Panc1 (cell line): ENCODE data around the gene ZNF426. TPM values are rescaled to one million over a fixed set of nuclear protein-coding genes. Genes with fewer than 3 reads are reported as not detected.

ENCODE experiments used
- ATAC-seq: fragments of 200-7000 bp; cut with Tn5 transposase; 2 replicates; pipeline ENCODE4 v1.9.1; 2020; ENCODE audit warnings: mild to moderate bottlenecking, moderate library complexity
- BruUV-seq: library from RNA; stranded (reverse); fragments of 400-500 nt; replicated peaks from 2 replicates; lab custom pipeline; 2021; lab: Mats Ljungman, UMichigan
- CTCF ChIA-PET: fragments of 300-600 bp; sonication (Branson Sonifier 250); formaldehyde crosslinking; loops from one replicate; lab custom pipeline; 2022; ENCODE audit warnings: antibody characterized with exemption; lab: Charles Lee
- POLR2A ChIA-PET: fragments of 300-600 bp; sonication (Branson Sonifier 250); formaldehyde crosslinking; loops from one replicate; lab custom pipeline; 2022; ENCODE audit warnings: antibody characterized with exemption; lab: Charles Lee
- DNase-seq: peaks from one replicate; pipeline ENCODE4 v3.0.0-alpha.2; 2010; ENCODE audit warnings: low read depth, low spot score
- H3K27ac ChIP-seq: 2 replicates; pipeline ENCODE4 v1.5.1; 2011; ENCODE audit warnings: mild to moderate bottlenecking, low read length, inconsistent platforms
- H3K27me3 ChIP-seq: fragments of 200-500 bp; sonication (Bioruptor generic); 2 replicates; pipeline ENCODE4 v1.6.0; 2014; ENCODE audit warnings: low read length, inconsistent platforms; ENCODE audit not compliant: control insufficient read depth, insufficient read depth
- H3K36me3 ChIP-seq: fragments of 200-500 bp; sonication (Bioruptor generic); 2 replicates; pipeline ENCODE4 v1.5.1; 2014; ENCODE audit warnings: inconsistent platforms, mild to moderate bottlenecking, low read length, moderate library complexity; ENCODE audit not compliant: control insufficient read depth, insufficient read depth
- H3K4me1 ChIP-seq: 2 replicates; pipeline ENCODE4 v1.5.1; 2011; ENCODE audit warnings: inconsistent platforms, mild to moderate bottlenecking, low read length, moderate library complexity; ENCODE audit not compliant: control insufficient read depth, insufficient read depth
- H3K4me3 ChIP-seq, 2 experiments: 2 replicates each; pipeline ENCODE4 v1.5.1; 2011 to 2012; ENCODE audit warnings: low read depth in 2 of 2, low read length in 2 of 2, mild to moderate bottlenecking in 2 of 2, inconsistent platforms in 1 of 2, moderate library complexity in 1 of 2
- H3K9me3 ChIP-seq: fragments of 200-500 bp; sonication (Bioruptor generic); 2 replicates; pipeline ENCODE4 v1.5.1; 2014; ENCODE audit warnings: low read depth, mild to moderate bottlenecking, inconsistent platforms, low read length, moderate library complexity; ENCODE audit not compliant: control insufficient read depth, insufficient read depth
- POLR2AphosphoS5 ChIP-seq: IDR thresholded peaks from 2 replicates; pipeline ENCODE4 v1.6.1; 2012; ENCODE audit warnings: mild to moderate bottlenecking, low read depth, low read length, moderate library complexity
- SIN3A ChIP-seq: IDR thresholded peaks from 2 replicates; pipeline ENCODE4 v1.6.1; 2012; ENCODE audit warnings: low read depth, mild to moderate bottlenecking, low read length, moderate library complexity, borderline replicate concordance; ENCODE audit not compliant: insufficient read depth
- TCF7L2 ChIP-seq: IDR thresholded peaks from 2 replicates; pipeline ENCODE4 v1.6.1; 2011; ENCODE audit warnings: mild to moderate bottlenecking, low read depth, low read length, inconsistent platforms
- in situ Hi-C: cut with HindIII; loops from 2 replicates; pipeline ENCODE4 v1.10.0; 2016; ENCODE audit warnings: low sequenced_read_pairs, low pct_unique_long_range_greater_than_20kb
- intact Hi-C: fragments of 100-400 bp; cut with micrococcal nuclease; formaldehyde crosslinking; loops from one replicate; pipeline ENCODE4 v1.10.0; 2022; ENCODE audit not compliant: unreplicated experiment
- total RNA-seq: library from RNA; stranded (reverse); gene quantifications from one replicate; pipeline ENCODE4 v1.2.1, GENCODE V29; 2021; ENCODE audit not compliant: unreplicated experiment
- TF ChIP-seq, protein P1 (sequence below): fragments of 450-650 bp; IDR thresholded peaks from 2 replicates; pipeline ENCODE4 v1.5.1; 2017; ENCODE audit warnings: mild to moderate bottlenecking
- TF ChIP-seq, protein P2 (sequence below), 2 experiments: IDR thresholded peaks; 2 replicates each; pipeline ENCODE4 v1.6.1; 2011 to 2012; ENCODE audit warnings: low read depth in 2 of 2, control low read depth in 1 of 2, low read length in 1 of 2, mild to moderate bottlenecking in 1 of 2, moderate library complexity in 1 of 2; ENCODE audit not compliant: insufficient read depth in 1 of 2

Gene ZNF426
- total RNA-seq, 1 experiment from 2014 or later = 6.1 TPM

DNA sequence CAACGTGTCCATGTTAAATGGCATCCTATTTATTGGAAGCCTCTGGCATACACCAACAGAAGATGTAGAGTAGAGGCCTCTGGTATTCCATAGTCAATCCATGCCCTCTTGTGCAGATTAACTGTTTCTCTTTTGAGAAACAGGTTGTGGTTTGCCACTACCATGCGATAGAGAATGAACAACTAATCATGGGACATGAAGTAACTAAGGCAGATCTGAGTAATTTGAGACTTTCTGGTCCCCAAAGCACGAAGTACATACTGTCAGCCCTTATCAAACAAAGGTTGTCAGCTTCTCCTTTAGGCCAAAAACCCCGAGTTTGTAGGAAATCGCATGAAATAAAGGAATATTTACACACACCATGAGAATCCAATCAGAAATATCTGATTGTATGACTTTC, 42.3 kb upstream of the ZNF426 start:
- no peak overlapping the region for H3K4me3 ChIP-seq
- H3K9me3 ChIP-seq = peaks cover 37% of the 10 kb centered on the region; the same call in 1 of the 2 replicates
- no TSS peak for BruUV-seq
- no peaks in the 10 kb centered on the region for H3K4me1 ChIP-seq
- H3K36me3 ChIP-seq = peaks cover 6% of the 10 kb centered on the region
- ATAC-seq (no peak), DNase-seq (no peak)
- intact Hi-C loops (loop anchor here (10.0 kb wide), 2 partner anchors 214 to 266 kb away; no protein-coding TSS in a partner anchor), in situ Hi-C loops (no loop called here)
- H3K27ac ChIP-seq = no peak overlapping the region
- CTCF ChIA-PET = interaction anchor here (0.7 kb wide), 1 partner anchor 778 kb away, joined by 4 read pairs; no protein-coding TSS in a partner anchor
- POLR2A ChIA-PET = no interaction called here
- TF ChIP-seq, protein P1, sequence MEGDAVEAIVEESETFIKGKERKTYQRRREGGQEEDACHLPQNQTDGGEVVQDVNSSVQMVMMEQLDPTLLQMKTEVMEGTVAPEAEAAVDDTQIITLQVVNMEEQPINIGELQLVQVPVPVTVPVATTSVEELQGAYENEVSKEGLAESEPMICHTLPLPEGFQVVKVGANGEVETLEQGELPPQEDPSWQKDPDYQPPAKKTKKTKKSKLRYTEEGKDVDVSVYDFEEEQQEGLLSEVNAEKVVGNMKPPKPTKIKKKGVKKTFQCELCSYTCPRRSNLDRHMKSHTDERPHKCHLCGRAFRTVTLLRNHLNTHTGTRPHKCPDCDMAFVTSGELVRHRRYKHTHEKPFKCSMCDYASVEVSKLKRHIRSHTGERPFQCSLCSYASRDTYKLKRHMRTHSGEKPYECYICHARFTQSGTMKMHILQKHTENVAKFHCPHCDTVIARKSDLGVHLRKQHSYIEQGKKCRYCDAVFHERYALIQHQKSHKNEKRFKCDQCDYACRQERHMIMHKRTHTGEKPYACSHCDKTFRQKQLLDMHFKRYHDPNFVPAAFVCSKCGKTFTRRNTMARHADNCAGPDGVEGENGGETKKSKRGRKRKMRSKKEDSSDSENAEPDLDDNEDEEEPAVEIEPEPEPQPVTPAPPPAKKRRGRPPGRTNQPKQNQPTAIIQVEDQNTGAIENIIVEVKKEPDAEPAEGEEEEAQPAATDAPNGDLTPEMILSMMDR = no peak
- no peak for TF ChIP-seq POLR2AphosphoS5
- TF ChIP-seq, protein P2, sequence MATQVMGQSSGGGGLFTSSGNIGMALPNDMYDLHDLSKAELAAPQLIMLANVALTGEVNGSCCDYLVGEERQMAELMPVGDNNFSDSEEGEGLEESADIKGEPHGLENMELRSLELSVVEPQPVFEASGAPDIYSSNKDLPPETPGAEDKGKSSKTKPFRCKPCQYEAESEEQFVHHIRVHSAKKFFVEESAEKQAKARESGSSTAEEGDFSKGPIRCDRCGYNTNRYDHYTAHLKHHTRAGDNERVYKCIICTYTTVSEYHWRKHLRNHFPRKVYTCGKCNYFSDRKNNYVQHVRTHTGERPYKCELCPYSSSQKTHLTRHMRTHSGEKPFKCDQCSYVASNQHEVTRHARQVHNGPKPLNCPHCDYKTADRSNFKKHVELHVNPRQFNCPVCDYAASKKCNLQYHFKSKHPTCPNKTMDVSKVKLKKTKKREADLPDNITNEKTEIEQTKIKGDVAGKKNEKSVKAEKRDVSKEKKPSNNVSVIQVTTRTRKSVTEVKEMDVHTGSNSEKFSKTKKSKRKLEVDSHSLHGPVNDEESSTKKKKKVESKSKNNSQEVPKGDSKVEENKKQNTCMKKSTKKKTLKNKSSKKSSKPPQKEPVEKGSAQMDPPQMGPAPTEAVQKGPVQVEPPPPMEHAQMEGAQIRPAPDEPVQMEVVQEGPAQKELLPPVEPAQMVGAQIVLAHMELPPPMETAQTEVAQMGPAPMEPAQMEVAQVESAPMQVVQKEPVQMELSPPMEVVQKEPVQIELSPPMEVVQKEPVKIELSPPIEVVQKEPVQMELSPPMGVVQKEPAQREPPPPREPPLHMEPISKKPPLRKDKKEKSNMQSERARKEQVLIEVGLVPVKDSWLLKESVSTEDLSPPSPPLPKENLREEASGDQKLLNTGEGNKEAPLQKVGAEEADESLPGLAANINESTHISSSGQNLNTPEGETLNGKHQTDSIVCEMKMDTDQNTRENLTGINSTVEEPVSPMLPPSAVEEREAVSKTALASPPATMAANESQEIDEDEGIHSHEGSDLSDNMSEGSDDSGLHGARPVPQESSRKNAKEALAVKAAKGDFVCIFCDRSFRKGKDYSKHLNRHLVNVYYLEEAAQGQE (IDR thresholded peaks at IDR 0.05; ENCODE audit: insufficient read depth in 1 of 2, low read depth in 2 of 2, low read length in 1 of 2) = no peak
- TF ChIP-seq SIN3A = no peak
- TF ChIP-seq TCF7L2 = no peak
- H3K27me3 ChIP-seq = no peaks in the 10 kb centered on the region

DNA sequence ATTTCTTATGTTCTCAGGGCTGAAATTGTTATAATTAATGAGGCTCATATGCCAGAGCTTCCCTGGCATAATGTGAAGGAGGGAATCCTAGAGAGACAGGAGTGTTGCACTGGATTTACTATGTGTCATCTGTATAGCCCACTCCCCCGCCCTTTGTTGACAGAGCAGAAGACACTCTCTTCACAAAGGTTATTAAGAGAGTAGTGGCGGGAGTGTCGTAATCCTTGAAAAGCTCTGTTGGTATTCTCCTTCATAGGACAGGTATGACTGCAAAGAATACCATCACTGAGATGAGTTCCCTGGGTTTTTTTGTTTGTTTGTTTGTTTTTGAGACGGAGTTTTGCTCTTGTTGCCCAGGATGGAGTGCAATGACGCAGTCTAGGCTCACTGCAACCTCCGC, 31.8 kb upstream of the ZNF426 start:
- H3K4me1 ChIP-seq = no peaks in the 10 kb centered on the region
- ChIA-PET POLR2A (interaction anchor here (0.6 kb wide), 1 partner anchor 10 kb away, joined by 4 read pairs; no protein-coding TSS in a partner anchor), CTCF (no interaction called here)
- TF ChIP-seq TCF7L2 = no peak
- TF ChIP-seq SIN3A = no peak
- TF ChIP-seq, protein P2 (IDR thresholded peaks at IDR 0.05; ENCODE audit: insufficient read depth in 1 of 2, low read depth in 2 of 2, low read length in 1 of 2) = no peak
- TF ChIP-seq, protein P1 = no peak
- TF ChIP-seq POLR2AphosphoS5 = no peak
- DNase-seq (no peak), ATAC-seq (no peak)
- H3K4me3 ChIP-seq = no peak overlapping the region
- peaks cover 21% of the 10 kb centered on the region; the same call in 1 of the 2 replicates for H3K36me3 ChIP-seq
- no TSS peak for BruUV-seq
- in situ Hi-C loops = no loop called here
- peaks cover 76% of the 10 kb centered on the region for H3K9me3 ChIP-seq
- intact Hi-C loops = no loop called here
- no peaks in the 10 kb centered on the region for H3K27me3 ChIP-seq
- no peak overlapping the region for H3K27ac ChIP-seq
